HepG2 (cell line): Measurements from ENCODE around the gene CTRL. TPM values are rescaled to one million over a fixed set of nuclear protein-coding genes. Genes with fewer than 3 reads are reported as not detected.

ENCODE experiments used
- ARNT2 ChIP-seq: sonication (generic); formaldehyde crosslinking; IDR thresholded peaks from 2 replicates; pipeline ENCODE4 v1.8.0; 2022; ENCODE audit warnings: mild to moderate bottlenecking, low read depth, missing genetic modification reagents, moderate library complexity
- CEBPG ChIP-seq: IDR thresholded peaks from 2 replicates; pipeline ENCODE4 v1.6.1; 2016
- HNRNPH1 ChIP-seq: fragments of 200-400 bp; formaldehyde crosslinking; optimal IDR thresholded peaks from 2 replicates; pipeline ENCODE3; 2017; ENCODE audit warnings: mild to moderate bottlenecking, low read depth, low read length
- HOXA9 ChIP-seq: sonication (generic); formaldehyde crosslinking; IDR thresholded peaks from 2 replicates; pipeline ENCODE4 v1.8.1; 2022; ENCODE audit warnings: missing genetic modification reagents, mild to moderate bottlenecking, moderate library complexity, borderline replicate concordance
- KDM1A ChIP-seq: IDR thresholded peaks from 2 replicates; pipeline ENCODE4 v1.6.1; 2016; ENCODE audit warnings: missing compliant biosample characterization
- KDM6A ChIP-seq: IDR thresholded peaks from 2 replicates; pipeline ENCODE4 v1.6.1; 2016; ENCODE audit warnings: low read depth
- KLF13 ChIP-seq: sonication (generic); formaldehyde crosslinking; IDR thresholded peaks from 2 replicates; pipeline ENCODE4 v1.4.0; 2020; ENCODE audit warnings: mild to moderate bottlenecking, missing genetic modification reagents
- KMT2B ChIP-seq: IDR thresholded peaks from 2 replicates; pipeline ENCODE4 v1.6.1; 2016; ENCODE audit warnings: missing genetic modification reagents, missing compliant biosample characterization
- NFIB ChIP-seq: sonication (generic); formaldehyde crosslinking; IDR thresholded peaks from 2 replicates; pipeline ENCODE4 v1.9.0; 2021; ENCODE audit warnings: missing genetic modification reagents, mild to moderate bottlenecking, borderline replicate concordance
- ONECUT2 ChIP-seq: sonication (generic); formaldehyde crosslinking; IDR thresholded peaks from 2 replicates; pipeline ENCODE4 v1.4.0; 2020; ENCODE audit warnings: missing genetic modification reagents
- PHB2 ChIP-seq: fragments of 450-650 bp; IDR thresholded peaks from 2 replicates; pipeline ENCODE4 v1.6.1; 2018; ENCODE audit not compliant: partially characterized antibody
- PHF8 ChIP-seq: sonication (generic); formaldehyde crosslinking; IDR thresholded peaks from 2 replicates; pipeline ENCODE4 v1.5.0; 2020; ENCODE audit warnings: missing genetic modification reagents
- POLR2A ChIP-seq, 2 experiments: IDR thresholded peaks; 2 replicates each; pipeline ENCODE4 v1.6.1; 2011; ENCODE audit warnings: low read depth in 2 of 2, low read length in 2 of 2, mild to moderate bottlenecking in 1 of 2, moderate library complexity in 1 of 2; ENCODE audit not compliant: insufficient read depth in 1 of 2
- RBAK ChIP-seq: sonication (generic); formaldehyde crosslinking; IDR thresholded peaks from 2 replicates; pipeline ENCODE4 v1.5.1; 2020; ENCODE audit warnings: mild to moderate bottlenecking, missing genetic modification reagents
- YY1 ChIP-seq: IDR thresholded peaks from 2 replicates; pipeline ENCODE4 v1.6.1; 2011; ENCODE audit warnings: low read length, low read depth, moderate library complexity, mild to moderate bottlenecking; ENCODE audit not compliant: insufficient read depth, insufficient replicate concordance
- ZNF10 ChIP-seq: sonication (generic); formaldehyde crosslinking; IDR thresholded peaks from 2 replicates; pipeline ENCODE4 v1.4.0; 2020; ENCODE audit warnings: mild to moderate bottlenecking, low read depth, missing genetic modification reagents, borderline replicate concordance
- ZNF224 ChIP-seq: sonication (generic); formaldehyde crosslinking; IDR thresholded peaks from 2 replicates; pipeline ENCODE4 v1.5.0; 2020; ENCODE audit warnings: mild to moderate bottlenecking, missing genetic modification reagents
- ZNF30 ChIP-seq: sonication (generic); formaldehyde crosslinking; IDR thresholded peaks from 2 replicates; pipeline ENCODE4 v1.5.0; 2020; ENCODE audit warnings: mild to moderate bottlenecking, missing genetic modification reagents
- ZNF451 ChIP-seq: sonication (generic); formaldehyde crosslinking; IDR thresholded peaks from 2 replicates; pipeline ENCODE4 v1.5.0; 2020; ENCODE audit warnings: mild to moderate bottlenecking, missing genetic modification reagents
- ZNF652 ChIP-seq: IDR thresholded peaks from 2 replicates; pipeline ENCODE4 v1.6.1; 2016; ENCODE audit warnings: low read depth, borderline replicate concordance
- polyA plus RNA-seq, 8 experiments: library from polyadenylated mRNA; depleted of rRNA in 3 of 8; stranded (reverse) in 7 of 8; unstranded in 1 of 8; fragments of >200 nt; fragmentation: Illumina TruSeq in 4 of 8; extraction: Trizol in 4 of 8; gene quantifications; 2 replicates each; pipeline versions ENCODE4 v1.2.1 to v1.2.3, GENCODE V29; 2011 to 2016; ENCODE audit warnings: low read depth in 4 of 8, missing spikeins in 1 of 8, mixed read lengths in 1 of 8; ENCODE audit not compliant: insufficient read depth in 1 of 8
- total RNA-seq, 5 experiments: library from RNA; depleted of rRNA; stranded (reverse); fragments of >200 nt; fragmentation: Illumina TruSeq; extraction: Trizol; gene quantifications; 2 replicates each; pipeline ENCODE4 v1.2.3, GENCODE V29; 2016; ENCODE audit warnings: low read depth in 1 of 5
- TF ChIP-seq, protein P1 (sequence below): sonication (generic); formaldehyde crosslinking; IDR thresholded peaks from 2 replicates; pipeline ENCODE4 v1.5.1; 2020; ENCODE audit warnings: mild to moderate bottlenecking, missing genetic modification reagents, borderline replicate concordance
- TF ChIP-seq, protein P2 (sequence below): sonication (generic); formaldehyde crosslinking; IDR thresholded peaks from 2 replicates; pipeline ENCODE4 v1.4.0; 2020; ENCODE audit warnings: missing genetic modification reagents; ENCODE audit errors: not compliant biosample characterization
- TF ChIP-seq, protein P3 (sequence below): sonication (generic); formaldehyde crosslinking; IDR thresholded peaks from 2 replicates; pipeline ENCODE4 v1.4.0; 2020; ENCODE audit warnings: missing genetic modification reagents

The CTRL gene
- total and polyA plus RNA-seq, 2 of the 13 experiments (the other 11 are each of a cell fraction or from before 2014, with no cell fraction given): 1.9 to 2.7 TPM

DNA sequence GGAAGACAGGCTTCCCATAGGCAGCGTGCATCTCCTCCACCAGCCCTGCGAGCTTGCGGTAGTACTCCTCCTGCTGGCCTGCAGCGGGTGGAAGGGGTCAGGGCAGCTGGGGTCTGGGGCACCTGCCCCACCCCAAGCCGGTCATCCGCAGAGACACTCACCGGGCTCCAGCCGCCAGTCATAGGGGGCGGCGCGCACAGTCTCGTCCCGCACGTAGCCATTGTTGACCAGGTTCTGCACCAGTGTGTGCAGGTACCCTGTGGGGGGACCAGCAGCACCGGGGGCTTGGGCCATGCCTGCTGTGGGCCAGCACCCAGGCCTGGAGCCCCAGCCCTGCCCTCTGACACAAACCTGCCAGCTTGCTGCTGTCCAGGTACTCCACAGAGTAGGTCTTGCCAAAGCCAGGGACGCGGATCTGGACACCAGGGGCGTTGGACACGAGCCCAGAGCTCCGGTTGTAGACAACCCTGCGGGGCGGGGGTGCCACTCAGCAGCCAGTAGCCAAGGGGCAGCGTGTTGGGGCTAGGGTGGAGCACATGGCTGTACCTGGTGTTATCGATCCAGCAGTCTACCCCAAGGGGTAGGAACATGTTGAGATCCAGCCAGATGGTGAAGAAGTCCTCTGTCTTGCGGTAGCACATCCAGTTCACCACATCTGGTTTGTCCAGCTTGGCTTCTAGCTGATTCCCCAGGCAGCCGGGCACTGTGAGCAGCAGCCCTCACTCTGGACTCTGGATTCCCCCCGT, 11.0 kb upstream of the CTRL start (continued):
- TF ChIP-seq, protein P1, sequence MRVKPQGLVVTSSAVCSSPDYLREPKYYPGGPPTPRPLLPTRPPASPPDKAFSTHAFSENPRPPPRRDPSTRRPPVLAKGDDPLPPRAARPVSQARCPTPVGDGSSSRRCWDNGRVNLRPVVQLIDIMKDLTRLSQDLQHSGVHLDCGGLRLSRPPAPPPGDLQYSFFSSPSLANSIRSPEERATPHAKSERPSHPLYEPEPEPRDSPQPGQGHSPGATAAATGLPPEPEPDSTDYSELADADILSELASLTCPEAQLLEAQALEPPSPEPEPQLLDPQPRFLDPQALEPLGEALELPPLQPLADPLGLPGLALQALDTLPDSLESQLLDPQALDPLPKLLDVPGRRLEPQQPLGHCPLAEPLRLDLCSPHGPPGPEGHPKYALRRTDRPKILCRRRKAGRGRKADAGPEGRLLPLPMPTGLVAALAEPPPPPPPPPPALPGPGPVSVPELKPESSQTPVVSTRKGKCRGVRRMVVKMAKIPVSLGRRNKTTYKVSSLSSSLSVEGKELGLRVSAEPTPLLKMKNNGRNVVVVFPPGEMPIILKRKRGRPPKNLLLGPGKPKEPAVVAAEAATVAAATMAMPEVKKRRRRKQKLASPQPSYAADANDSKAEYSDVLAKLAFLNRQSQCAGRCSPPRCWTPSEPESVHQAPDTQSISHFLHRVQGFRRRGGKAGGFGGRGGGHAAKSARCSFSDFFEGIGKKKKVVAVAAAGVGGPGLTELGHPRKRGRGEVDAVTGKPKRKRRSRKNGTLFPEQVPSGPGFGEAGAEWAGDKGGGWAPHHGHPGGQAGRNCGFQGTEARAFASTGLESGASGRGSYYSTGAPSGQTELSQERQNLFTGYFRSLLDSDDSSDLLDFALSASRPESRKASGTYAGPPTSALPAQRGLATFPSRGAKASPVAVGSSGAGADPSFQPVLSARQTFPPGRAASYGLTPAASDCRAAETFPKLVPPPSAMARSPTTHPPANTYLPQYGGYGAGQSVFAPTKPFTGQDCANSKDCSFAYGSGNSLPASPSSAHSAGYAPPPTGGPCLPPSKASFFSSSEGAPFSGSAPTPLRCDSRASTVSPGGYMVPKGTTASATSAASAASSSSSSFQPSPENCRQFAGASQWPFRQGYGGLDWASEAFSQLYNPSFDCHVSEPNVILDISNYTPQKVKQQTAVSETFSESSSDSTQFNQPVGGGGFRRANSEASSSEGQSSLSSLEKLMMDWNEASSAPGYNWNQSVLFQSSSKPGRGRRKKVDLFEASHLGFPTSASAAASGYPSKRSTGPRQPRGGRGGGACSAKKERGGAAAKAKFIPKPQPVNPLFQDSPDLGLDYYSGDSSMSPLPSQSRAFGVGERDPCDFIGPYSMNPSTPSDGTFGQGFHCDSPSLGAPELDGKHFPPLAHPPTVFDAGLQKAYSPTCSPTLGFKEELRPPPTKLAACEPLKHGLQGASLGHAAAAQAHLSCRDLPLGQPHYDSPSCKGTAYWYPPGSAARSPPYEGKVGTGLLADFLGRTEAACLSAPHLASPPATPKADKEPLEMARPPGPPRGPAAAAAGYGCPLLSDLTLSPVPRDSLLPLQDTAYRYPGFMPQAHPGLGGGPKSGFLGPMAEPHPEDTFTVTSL (CRISPR knock-in tag): no peak; the same call in 1 of the 2 replicates
- no peak for TF ChIP-seq ZNF30
- peak in 1 of 2 experiments; percentile 54; a peak in 2 of 4 replicates for TF ChIP-seq POLR2A (IDR thresholded peaks at IDR 0.05; ENCODE audit: insufficient read depth in 1 of 2, low read depth in 2 of 2, low read length in 2 of 2)
- peak; percentile 48 for TF ChIP-seq HNRNPH1
- no peak; the same call in 1 of the 2 replicates for TF ChIP-seq PHF8
- no peak for TF ChIP-seq ARNT2 (CRISPR knock-in tag)
- TF ChIP-seq ZNF224 (CRISPR knock-in tag): peak; percentile 87; the same call in 1 of the 2 replicates
- TF ChIP-seq HOXA9: no peak
- no peak for TF ChIP-seq PHB2
- TF ChIP-seq NFIB (CRISPR knock-in tag): peak; percentile 90; the same call in 1 of the 2 replicates
- TF ChIP-seq KLF13: peak; percentile 79; the same call in 1 of the 2 replicates
- no peak for TF ChIP-seq RBAK (CRISPR knock-in tag)
- no peak for TF ChIP-seq CEBPG
- no peak; the same call in 1 of the 2 replicates for TF ChIP-seq ZNF451 (CRISPR knock-in tag)
- 0 out of 2 replicates have a peak, but pooled peaks have one; percentile 13 for TF ChIP-seq KDM1A
- TF ChIP-seq ZNF652 (CRISPR knock-in tag): no peak
- TF ChIP-seq KDM6A (CRISPR knock-in tag): no peak
- TF ChIP-seq, protein P2, sequence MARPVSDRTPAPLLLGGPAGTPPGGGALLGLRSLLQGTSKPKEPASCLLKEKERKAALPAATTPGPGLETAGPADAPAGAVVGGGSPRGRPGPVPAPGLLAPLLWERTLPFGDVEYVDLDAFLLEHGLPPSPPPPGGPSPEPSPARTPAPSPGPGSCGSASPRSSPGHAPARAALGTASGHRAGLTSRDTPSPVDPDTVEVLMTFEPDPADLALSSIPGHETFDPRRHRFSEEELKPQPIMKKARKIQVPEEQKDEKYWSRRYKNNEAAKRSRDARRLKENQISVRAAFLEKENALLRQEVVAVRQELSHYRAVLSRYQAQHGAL (CRISPR knock-in tag): no peak
- TF ChIP-seq, protein P3, sequence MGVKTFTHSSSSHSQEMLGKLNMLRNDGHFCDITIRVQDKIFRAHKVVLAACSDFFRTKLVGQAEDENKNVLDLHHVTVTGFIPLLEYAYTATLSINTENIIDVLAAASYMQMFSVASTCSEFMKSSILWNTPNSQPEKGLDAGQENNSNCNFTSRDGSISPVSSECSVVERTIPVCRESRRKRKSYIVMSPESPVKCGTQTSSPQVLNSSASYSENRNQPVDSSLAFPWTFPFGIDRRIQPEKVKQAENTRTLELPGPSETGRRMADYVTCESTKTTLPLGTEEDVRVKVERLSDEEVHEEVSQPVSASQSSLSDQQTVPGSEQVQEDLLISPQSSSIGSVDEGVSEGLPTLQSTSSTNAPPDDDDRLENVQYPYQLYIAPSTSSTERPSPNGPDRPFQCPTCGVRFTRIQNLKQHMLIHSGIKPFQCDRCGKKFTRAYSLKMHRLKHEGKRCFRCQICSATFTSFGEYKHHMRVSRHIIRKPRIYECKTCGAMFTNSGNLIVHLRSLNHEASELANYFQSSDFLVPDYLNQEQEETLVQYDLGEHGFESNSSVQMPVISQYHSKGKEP (CRISPR knock-in tag): no peak
- TF ChIP-seq ONECUT2 (CRISPR knock-in tag): 0 out of 2 replicates have a peak, but pooled peaks have one; percentile 52
- peak; percentile 39; the same call in 1 of the 2 replicates for TF ChIP-seq KMT2B (CRISPR knock-in tag)
- no peak for TF ChIP-seq ZNF10 (CRISPR knock-in tag)
- peak; percentile 5 for TF ChIP-seq YY1
